ENCODE results near the gene LMO1.
A peak's percentile ranks its signal among the peaks of the same experiment; 100 is the strongest.

Gene LMO1

DNA sequence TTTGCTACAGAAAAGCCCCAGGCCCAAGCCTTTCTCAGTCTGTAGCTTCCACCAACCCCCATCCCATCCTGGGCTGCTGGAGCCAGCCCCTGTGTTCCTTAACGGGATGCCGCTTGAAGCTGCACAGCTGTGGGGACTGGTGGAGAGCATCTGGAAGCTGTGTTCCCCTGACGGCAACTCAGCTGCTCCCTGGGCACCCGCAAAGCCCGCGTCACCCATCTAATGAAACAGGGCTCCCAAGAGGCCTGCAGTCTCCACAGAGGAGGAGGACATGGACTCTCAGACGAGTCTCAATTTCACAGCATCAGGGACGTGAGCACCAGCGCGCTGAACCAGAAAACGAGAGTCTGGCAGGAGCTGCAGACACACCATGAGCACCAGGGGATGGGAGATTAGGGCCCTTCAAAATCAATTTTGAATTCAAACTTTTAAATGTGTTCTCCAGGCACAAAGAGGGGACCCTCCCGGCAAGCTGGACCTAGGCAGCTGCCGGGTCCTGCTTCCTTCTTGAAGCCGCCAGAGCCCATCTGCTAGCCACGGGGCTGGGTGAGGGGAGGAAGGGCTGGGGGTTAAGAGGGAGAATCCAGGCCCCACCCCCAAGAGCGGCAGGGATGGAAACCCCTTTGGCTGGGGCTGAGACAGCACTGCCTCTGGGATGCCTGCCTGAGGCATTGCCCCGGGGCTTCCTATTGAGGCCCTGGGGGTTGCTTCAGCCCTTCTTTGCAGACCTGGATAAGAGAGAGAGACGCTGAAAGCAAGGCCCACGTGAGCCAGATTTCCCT, 21.0 kb downstream of the LMO1 start:
- no peak for DNase-seq

DNA sequence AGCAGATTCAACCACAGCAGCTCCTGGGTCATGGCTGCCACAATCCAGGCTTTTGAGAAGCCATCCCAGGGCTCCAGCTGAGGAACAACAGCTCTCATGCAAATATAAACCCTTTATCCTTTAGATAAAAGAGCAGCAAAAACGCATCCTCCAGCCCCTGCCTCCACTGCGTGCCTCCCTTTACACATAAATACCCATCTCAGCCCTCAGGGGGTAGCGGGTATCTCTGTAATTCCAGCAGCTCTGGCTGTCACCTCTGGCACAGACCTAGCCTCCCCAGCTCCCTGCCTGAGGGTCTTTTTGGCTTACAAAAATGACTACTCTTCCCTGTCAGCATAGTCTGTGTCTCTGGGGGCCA, 21.6 kb downstream of the LMO1 start:
- DNase-seq, result no peak

DNA sequence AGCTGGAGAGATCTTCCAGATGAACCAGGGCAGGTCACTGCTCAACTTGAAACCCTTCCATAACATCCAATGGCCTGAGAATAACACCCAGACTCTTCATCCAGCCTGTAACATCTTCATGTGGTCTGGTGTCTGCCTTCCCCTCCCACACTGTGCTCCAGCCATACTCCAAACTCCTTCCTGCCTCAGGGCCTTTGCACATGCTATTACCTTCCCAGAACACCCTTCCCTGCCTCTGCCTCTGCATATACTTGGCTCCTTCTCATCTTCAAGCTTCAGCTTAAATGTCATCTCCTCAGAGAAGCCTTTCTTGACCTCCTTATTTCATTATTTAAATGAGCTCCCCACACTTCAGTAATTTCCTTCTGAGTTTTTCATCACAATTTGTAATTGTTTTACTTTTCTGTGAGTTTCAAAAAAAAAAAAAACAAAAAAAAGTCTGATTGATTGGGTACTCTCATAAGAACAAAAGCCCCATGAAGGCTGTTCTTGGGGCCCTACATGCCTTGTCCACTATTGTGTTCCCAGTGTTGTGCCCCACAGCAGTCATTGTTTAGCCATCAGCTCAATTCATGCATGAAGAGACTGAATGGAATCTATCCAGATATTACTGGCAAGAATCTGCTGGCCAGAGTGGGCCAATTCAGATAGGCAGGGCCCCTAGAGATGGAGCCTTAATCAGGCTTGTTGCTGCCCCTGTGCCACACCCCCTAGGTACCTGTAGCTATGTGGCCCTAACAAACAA, 22.1 kb downstream of the LMO1 start:
- no peak for DNase-seq

DNA sequence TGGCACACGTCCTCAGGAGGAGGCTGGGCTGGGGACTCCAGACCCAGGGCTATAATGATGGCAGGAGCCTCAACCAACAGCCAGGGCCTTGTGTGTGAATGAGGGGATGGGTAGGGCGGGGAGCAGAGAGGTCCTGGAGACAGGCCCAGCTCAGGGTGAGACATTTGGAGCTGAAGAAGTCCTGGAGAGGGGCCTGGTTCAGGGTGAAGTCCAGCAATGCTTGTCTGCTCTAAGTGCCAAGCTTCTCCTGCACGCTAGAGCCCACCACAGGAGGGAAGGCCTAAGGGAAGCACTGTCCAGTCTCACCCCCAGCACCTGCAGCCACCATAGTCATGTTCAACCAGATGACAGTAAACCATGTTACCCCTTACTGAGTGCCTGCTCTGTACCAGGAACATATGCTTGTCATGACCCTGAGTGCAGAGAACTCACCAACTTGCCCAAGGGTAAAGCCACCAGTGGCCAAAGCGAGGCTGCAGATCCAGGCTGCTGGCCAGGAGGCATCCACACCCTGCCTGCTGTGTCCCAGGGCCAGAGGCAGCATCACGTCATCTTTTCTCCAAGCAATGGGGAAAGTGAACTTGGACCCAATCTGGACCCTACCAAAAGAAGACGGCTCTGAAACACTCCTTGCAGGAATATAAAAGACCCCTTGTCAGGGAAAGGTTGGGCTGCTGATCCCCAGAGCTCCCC, 24.0 kb downstream of the LMO1 start:
- no peak for DNase-seq

DNA sequence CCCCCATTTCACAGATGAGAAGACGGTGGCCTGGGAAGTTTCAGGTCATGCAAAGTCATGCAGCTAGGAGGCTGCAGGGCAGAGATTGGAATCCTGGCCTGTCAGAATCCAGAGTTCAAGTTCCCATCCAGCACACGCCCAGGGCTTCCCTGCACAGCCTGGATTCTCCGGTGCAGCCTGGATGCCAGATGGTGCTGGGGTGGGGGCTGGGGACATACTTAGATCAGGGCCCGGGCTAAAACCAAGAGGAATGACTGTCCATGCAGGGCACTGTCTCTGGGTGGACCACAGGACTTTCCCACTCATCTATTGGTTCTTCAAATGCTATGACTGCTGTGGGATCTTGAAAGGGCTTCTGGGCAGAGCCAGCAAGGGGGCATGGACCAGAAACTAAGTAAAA, 24.6 kb downstream of the LMO1 start:
- DNase-seq, result no peak

DNA sequence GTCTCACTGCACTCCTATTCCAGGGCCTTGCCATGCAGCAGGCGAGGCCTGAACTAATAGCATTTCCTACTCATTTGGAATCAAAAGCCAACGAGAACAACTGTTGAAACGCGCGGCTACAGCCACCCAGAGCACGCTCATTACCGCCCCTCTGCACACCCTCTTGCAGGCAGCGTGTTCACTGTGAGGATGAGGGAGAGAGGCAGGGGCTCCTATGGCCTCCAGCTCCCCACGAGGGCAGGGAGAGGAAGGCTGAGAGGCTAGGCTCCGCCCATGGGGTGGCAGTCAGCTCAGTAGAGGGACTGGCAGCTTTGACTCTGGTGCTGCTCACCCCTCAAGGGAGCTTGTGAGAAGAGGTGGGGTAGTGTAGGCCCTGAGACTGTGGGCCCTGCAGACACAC, 26.2 kb downstream of the LMO1 start:
- DNase-seq, result no peak

DNA sequence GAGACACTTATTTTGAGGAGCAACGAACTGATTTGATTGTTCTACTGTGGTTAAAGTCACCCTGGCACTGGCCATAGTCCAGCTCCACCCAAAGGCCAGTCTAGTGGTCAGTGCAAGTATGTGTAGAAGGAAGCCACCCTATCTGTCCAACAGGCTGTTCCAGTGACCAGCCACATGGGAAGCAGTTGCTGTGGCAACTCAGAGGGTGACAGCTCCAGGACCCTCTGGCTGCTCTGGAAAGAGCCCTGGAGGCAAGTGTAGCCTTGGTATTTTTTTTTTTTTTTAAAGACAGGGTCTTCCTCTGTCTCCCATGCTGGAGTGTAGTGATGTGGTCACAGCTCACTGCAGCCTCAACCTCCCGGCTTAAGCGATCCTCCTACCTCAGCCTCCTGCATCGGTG, 27.8 kb downstream of the LMO1 start:
- DNase-seq, result no peak

DNA sequence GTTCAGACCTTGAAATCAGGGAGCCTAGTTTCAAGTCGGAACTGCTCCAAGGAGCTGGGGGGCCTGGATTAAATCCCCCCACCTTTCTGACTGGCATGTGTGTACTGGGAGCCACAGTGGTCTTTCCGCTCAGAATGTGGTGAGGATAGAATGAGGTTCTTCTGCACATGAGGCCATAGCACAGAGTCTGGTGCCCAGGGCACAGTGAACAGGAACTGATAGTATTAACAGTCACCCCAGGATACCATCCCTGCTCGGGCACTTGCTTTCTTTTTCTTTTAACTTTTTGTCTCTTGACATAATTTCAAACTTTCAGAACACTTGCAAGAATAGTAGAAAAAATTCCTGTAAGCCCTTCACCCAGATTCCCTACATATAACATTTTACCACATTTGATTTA, 28.8 kb downstream of the LMO1 start:
- DNase-seq, result no peak

DNA sequence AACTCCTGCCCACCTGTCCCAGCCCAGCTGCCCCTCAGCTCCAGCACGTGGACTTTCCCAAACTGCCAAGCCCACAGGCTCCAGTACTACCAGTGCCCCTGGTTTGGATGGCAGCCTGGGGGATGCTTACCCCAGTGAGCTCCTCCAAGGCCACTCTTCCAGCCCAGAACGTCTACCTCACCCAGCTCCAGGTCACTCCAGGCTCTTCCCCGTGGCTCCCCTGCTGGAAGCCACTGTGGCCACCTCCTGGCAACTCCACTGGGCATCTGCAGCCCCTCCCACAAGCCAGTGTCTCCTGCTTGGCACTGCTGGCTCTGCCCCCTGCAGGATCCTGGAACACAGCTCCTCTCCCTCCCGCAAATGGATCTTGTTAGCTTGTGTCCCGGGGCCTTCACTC, 29.3 kb downstream of the LMO1 start:
- no peak for DNase-seq

DNA sequence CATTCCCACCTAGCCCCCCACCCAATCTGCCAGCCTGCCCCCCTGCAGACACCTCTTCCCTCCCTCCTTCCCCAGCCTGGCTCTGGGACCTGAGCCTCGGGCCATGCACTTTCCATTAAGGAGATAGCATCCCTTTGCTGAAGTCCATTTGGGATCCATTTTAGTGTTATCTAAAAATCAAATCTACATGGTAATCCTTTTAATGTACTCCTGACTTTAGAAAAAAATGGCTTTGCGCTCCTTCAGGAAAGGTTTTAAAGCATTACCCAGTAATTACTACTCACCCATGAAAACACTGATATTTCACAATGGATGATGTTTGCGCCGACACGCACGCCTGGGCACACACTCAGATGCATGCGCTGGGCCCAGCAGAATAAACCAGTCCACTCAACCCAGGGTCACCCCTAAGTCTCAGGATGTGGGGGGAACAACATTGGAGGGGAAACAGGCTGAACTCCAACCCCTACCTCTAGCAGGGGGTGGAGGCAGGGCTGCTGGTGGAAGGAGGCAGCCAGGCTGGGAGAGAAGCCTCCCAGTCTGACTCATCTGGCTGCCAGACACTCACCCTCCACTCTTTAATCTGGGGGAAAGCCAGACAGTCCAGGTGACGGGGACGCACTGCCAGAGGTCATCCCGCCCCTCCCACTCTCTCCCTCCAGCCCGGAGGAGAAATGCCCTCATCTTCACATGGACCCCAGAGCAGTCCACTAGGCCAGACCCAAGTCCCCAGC, 29.8 kb downstream of the LMO1 start:
- peak; percentile 42 for DNase-seq

DNA sequence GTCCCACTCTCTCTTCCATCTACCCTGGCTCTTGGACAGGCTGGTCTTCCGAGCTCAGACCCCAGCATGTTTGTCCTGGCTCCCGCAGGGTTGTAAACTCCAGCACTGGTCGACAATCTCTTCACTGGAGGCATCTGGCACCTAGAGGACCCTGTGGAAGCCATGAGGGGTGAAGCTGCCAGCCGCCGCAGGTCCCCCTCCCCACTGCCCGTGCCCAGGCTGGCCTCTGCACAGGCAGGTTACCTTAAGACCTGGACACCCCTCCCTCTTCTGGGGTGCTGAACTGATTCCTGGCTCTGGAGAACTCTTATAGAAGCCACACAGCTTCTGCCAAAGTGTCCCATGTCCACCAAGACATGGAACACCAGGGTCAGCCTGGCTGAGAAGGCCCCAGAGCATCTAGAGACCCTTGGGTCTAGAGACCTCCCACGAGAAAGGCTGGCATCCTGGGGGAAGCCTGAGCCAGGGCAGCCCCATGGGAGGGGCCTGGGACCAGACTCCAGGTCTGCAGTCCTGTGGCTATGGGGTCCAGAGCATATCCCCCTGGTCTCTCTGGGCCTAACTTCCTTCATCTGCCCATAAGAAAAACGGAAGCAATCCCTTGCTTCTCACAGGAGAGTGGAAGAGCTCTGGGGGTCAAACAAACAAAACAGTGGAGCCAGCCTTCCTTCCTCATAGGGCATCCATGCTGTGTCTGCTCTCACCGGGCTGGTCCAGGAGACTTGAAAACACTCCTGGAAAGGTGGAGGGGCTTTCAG, 30.6 kb downstream of the LMO1 start:
- DNase-seq, result no peak

DNA sequence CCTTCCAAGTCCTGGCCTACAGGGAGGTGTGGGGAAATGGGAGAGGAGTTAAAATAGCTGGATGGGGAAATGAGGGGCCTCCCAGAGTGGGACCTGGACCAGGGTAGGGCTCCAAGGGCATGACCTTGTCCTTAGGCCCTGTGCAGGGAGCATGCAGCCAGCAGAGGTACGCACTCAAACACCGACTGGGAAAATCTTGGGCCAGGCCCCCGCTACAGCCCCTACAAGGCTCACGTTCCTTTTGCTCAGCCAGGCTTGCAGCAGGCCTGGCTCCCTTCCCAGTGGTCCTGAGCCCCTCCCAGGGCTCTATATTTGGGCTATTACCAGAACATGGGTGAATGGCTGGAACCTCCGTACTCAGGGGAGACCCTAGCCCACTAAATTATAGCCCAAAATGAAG, 31.3 kb downstream of the LMO1 start:
- DNase-seq, result no peak

DNA sequence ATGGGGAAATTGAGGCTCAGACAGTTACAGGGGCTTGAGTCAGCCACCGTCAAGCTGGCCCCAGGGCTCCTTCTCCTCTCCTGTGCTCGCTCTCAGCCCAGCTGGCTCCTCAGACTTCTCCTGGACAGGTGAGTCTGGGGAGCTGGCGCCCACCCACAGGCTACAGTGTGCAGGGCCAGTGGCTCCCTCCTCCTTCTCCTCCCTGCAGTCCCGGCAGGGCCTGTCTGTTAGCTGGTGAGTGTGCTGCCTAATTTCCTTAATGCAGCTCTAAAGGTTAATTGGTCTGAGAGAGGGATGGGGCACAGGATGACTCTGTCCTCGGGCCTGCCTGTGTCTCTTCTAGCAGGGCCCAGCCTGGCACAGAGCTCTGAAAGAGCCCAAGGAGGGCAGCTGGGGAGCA, 31.7 kb downstream of the LMO1 start:
- no peak for DNase-seq

DNA sequence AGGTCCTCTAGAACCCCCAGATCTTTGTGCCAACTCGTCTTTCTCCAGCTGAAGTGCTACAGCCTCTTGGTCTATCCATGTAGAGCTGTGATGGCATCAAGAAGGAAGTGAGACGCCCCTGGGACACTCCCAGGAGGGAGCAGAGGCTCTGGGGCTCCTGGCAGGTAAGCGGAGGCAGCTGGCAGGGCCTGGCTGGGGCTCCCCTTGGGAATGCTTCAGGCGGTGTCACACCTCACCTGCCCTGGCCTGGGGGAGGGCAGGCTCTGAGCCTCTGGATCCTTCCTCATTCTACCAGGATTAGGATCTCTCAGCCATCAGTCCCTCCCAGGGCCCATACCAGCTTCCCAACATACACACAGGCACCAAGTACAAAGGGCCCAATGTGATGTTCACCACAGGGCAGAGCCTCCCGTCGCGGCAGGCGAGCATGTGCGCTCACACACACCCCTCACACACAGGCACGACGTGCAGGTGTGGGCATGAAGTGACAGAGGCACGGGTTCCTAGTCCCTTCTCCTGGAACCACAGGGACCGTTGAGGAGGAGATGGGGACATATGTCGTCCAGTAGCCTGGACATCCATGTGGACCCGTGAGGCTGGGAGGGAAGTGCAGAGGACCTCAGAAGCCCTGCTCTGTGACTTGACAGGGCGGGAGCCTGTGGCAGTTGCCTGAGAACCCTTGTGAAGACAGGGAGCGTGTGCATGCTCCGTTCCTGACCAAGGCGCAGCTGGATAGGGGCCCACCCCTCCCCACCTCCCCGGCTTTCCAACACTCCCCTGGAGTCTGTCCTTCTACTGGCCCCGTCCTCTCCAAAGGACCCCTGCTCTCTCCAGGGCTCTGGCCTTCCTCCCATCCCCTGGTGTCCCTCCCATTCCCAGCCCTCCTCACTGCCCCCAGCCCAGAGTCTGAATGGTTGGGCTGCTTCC, 32.5 kb downstream of the LMO1 start:
- DNase-seq, result no peak

DNA sequence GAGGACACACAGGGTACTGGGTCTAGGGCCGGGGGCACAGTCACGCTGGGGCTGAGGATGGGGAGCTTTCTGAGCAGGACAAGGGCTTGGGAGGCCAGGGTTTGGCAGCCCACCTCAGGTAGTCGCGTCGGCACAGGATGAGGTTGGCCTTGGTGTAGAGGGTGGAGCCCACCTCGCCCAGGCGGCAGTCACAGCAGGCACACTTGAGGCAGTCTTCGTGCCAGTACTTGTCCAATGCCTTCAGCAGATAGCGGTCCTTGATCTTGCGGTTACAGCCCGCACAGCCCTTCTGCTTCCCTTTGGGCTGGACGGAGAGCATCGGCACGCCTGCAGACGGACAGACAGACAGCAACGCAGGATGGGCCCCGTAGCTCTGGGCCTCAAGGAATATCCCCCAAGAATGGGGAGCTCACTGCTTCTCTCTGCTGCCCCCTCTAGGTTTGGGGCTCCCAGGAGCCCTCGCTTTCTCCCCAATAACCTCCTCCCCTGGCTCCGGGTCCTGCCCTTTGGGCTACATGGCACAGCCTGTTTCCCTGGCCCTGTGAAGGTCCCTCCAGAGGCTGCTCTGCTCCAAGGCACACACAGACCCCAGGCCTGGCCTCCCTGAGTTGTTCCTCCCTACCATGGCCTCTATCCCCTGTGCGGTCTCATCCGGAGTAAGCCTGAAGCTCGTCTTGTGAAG, 33.4 kb downstream of the LMO1 start:
- DNase-seq, result no peak

DNA sequence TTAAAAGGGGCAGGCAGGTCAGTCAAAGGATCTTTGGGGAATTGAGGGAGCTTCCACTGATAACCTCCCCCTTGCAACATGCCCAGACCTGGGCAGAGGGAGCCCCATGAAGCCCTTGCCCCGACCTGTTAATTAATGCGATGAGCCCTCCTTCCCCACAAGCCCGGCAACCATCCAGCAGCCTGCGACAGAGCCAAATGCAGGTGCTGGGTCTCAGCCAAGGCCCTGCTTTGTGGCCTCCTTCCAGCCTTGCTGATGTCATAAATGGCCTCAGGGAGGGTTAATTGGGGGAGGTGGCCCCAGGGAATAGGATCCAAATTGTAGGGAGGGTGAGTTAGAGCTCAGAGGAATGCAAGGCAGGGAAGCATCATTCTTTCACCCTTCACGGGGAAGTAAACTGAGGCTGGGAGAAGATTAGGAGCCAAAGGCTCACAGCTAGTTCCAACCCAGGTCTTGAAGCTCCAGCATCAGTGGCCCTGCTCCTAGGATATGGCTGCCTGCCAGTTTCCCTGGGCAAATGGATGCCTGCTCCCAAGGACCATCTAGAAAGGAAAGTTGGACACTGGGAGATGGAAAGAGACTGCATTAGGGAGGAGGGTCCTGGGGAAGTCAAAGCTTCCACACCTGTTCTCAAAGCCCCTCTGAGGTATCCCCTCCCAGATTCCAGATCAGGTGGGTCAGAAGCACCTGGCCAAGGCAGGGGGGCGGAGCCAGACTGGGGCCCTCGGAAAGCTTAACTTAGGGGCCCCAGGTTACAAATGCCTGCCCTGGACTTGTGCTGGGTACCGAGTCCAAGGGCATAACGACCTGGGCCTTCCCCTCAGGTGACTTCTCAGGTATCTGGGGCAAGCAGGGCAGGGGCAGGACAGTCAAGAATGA, 34.1 kb downstream of the LMO1 start:
- DNase-seq, result peak; percentile 42

DNA sequence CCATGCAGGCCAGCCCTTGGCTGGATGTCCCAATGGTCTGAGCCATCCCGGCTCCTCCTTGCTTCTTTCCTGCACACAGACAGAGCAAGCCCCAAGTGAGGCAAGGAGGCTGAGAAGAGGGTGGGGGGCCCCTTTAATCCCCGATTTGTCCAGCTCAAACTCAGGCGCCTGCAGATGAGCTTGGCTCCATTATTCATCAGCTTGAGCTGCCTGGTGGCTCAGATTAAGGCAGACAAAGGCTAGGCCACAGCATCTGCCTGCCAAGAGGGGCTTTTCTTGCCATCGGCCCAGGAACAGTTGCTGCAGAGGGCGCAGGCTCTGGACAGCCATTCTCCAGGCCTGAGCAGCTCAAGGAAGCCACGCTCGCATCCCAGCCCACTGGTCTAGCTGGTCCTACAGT, 35.4 kb downstream of the LMO1 start:
- no peak for DNase-seq

DNA sequence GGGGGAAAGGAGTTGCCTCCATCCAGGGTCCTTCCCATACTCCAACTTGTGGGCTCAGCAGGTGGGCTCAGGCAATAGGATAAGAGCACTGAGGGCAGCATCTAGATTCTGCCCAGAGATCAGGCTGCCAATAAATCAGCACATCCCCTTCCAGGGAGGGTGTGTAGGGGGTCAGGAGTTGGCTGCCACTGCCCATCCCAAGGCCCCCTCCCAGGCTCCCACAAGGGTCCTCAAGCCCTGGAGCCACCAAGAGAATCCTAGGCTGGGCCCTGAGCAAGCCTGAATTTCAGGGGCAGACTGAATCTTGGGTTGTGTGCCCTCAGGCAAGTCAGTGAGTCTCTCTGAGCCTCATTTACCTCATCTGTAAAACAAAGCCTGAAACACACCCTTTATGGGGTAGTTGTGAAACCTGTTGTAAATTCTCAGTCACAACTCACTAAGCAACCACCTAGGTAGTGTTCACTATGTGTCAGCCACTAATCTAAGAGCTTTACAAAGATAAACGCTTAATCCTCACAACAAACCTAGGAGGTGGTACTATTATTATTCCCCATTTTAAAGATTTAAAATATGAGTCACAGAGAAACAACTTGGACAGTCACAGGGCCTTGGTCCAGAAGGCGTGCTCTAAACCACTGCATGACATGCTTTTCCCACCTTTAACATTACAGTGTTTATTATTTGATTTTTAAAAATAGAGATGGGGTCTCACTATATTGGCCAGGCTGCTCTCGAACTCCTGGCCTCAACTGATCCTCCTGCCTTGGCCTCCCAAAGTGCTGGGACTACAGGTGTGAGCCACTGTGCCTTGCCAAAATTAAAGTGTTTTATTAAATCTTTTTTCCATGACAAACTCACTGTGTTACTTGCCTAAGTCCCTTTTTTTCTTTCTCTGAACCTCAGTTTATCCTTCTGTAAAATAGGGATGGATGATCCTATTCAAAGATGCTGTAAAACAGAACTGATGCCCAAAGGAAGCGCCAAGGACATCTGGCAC, 36.2 kb downstream of the LMO1 start:
- peak; percentile 7 for DNase-seq

Measured in fibroblast of skin of right biceps (primary cell).